PFSK-1 (cell line): ENCODE results near the gene SMR3B.

Source experiments
- FOXP2 ChIP-seq: optimal IDR thresholded peaks from 2 replicates; pipeline ENCODE3; 2011; ENCODE audit warnings: borderline replicate concordance, control low read depth, inconsistent platforms; ENCODE audit not compliant: insufficient read depth; ENCODE audit errors: extremely low read length, extremely low read depth
- POLR2AphosphoS5 ChIP-seq: IDR thresholded peaks from 2 replicates; pipeline ENCODE4 v1.6.1; 2012; ENCODE audit warnings: low read depth, mild to moderate bottlenecking, control low read depth, low read length, moderate library complexity
- REST ChIP-seq, 2 experiments: IDR thresholded peaks; 2 replicates each; pipeline versions ENCODE4 v1.6.1 to v1.8.0; 2011 to 2012; ENCODE audit warnings: low read depth in 2 of 2, low read length in 2 of 2, control low read depth in 1 of 2, inconsistent platforms in 1 of 2, mild to moderate bottlenecking in 1 of 2, moderate library complexity in 1 of 2; ENCODE audit not compliant: insufficient read depth in 1 of 2
- SIN3A ChIP-seq: IDR thresholded peaks from 2 replicates; pipeline ENCODE4 v1.6.1; 2012; ENCODE audit warnings: mild to moderate bottlenecking, low read length, moderate library complexity, borderline replicate concordance; ENCODE audit not compliant: insufficient read depth
- TAF1 ChIP-seq: IDR thresholded peaks from 2 replicates; pipeline ENCODE4 v1.6.1; 2012; ENCODE audit warnings: low read length, control low read depth, borderline replicate concordance; ENCODE audit not compliant: insufficient read depth

- TF ChIP-seq REST (IDR thresholded peaks at IDR 0.05; ENCODE audit: insufficient read depth in 1 of 2, low read depth in 2 of 2, low read length in 2 of 2), result no peak
- no peak for TF ChIP-seq TAF1
- TF ChIP-seq POLR2AphosphoS5, result no peak
- TF ChIP-seq SIN3A, result no peak
- TF ChIP-seq FOXP2, result no peak
These were observed 17.5 kb upstream of the SMR3B start for GRCh38 chr4:70365479-70365878.
